Naive thymus-derived CD8-positive, alpha-beta T cell (primary cell): ENCODE data around the gene ZP3. TPM values are rescaled to one million over a fixed set of nuclear protein-coding genes. Genes with fewer than 3 reads are reported as not detected.
"Not testable (repeated sequence)": the region's sequence is repeated elsewhere in the genome, so short reads cannot be mapped to it uniquely, and the experiment has no call there.

ENCODE experiments used
- ATAC-seq, 2 donors: fragments of 150-1000 bp; cut with Tn5 transposase in 1 of 2; sonication (Bioruptor Pico), chemical (Tn5 transposase) in 1 of 2; 1 replicate in 1 of 2; 2 replicates in 1 of 2; pipeline ENCODE4 v1.10.0; 2021; ENCODE audit warnings: mild to moderate bottlenecking in 2 of 2, moderate library complexity in 2 of 2
- POLR2A ChIA-PET: fragments of 350-600 bp; sonication (Branson Sonifier 250); formaldehyde crosslinking; loops from one replicate; lab custom pipeline; 2021; ENCODE audit warnings: antibody characterized with exemption; lab: Charles Lee
- DNase-seq, 10 donors: peaks; one replicate each; pipeline versions ENCODE4 v3.0.0 to v3.0.0-alpha.2; 2020 to 2022
- H3K27ac Mint-ChIP-seq, 10 donors: one replicate each; pipeline ENCODE4 v1.8.0; 2020 to 2022; ENCODE audit warnings: mild to moderate bottlenecking in 10 of 10, mixed read lengths in 10 of 10, moderate library complexity in 4 of 10, inconsistent platforms in 1 of 10
- H3K27me3 Mint-ChIP-seq, 5 donors: one replicate each; pipeline ENCODE4 v1.8.0; 2021 to 2022; ENCODE audit warnings: mixed read lengths in 5 of 5
- H3K36me3 Mint-ChIP-seq, 3 donors: one replicate each; pipeline ENCODE4 v1.8.0; 2020 to 2022; ENCODE audit warnings: mixed read lengths in 3 of 3, mild to moderate bottlenecking in 2 of 3, inconsistent platforms in 1 of 3
- H3K4me1 Mint-ChIP-seq, 4 donors: one replicate each; pipeline ENCODE4 v1.8.0; 2021 to 2022; ENCODE audit warnings: mixed read lengths in 4 of 4
- H3K4me3 Mint-ChIP-seq, 10 donors: one replicate each; pipeline ENCODE4 v1.8.0; 2020 to 2022; ENCODE audit warnings: mild to moderate bottlenecking in 10 of 10, mixed read lengths in 10 of 10, moderate library complexity in 6 of 10, inconsistent platforms in 1 of 10
- H3K9me3 Mint-ChIP-seq, 9 donors: one replicate each; pipeline ENCODE4 v1.8.0; 2020 to 2022; ENCODE audit warnings: mixed read lengths in 9 of 9, mild to moderate bottlenecking in 3 of 9, inconsistent platforms in 1 of 9, moderate library complexity in 1 of 9
- polyA plus RNA-seq, 3 donors: library from polyadenylated mRNA; unstranded; fragments of 300-500 nt; fragmentation: Illumina TruSeq; gene quantifications; one replicate each; pipeline ENCODE4 v1.2.3, GENCODE V29; 2021
- total RNA-seq, 8 experiments: library from RNA in 2 of 8; stranded (reverse) in 2 of 8; gene quantifications; one replicate each; pipeline ENCODE4 v1.2.3 and lab custom pipeline; 2021 to 2026

The ZP3 gene
- total and polyA plus RNA-seq, 5 experiments from 2014 or later: 2.3 to 12.4 (median 5.7) TPM

GRCh38 chr7:76394957-76395356, 29.8 kb upstream of the ZP3 start:
- Mint-ChIP-seq H3K36me3 (no peaks in the 10 kb centered on the region), H3K9me3 (no peaks in the 10 kb centered on the region), H3K27ac (peak overlapping the region in 3 of 10 donors; percentile 34 to 69 (median 60)), H3K27me3 (no peaks in the 10 kb centered on the region), H3K4me3 (peak overlapping the region in 4 of 10 donors; percentile 19 to 56 (median 46)), H3K4me1 (peaks cover 4 to 31% (median 24%) of the 10 kb centered on the region in 4 donors)
- POLR2A ChIA-PET: interaction anchor here (0.7 kb wide), 1 partner anchor 91 kb away, joined by 3 read pairs; no protein-coding TSS in a partner anchor
- no peak for DNase-seq
- no peak for ATAC-seq

DNA sequence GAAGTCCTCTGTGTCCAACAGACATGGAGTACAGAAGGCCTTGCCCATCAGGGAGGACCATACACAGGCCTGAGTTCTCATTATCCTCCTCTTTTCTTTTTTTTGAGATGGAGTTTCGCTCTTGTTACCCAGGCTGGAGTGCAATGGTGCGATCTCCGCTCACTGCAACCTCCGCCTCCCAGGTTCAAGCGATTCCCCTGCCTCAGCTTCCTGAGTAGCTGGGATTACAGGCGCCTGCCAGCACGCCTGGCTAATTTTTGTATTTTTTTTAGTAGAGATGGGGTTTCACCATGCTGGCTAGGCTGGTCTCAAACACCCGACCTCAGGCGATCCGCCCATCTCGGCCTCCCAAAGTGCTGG, 29.2 kb upstream of the ZP3 start:
- peak overlapping the region in 2 of 10 donors; percentile 39 to 53 for H3K4me3 Mint-ChIP-seq
- not testable (repeated sequence) for DNase-seq, H3K27me3 Mint-ChIP-seq, H3K9me3 Mint-ChIP-seq, H3K36me3 Mint-ChIP-seq, ATAC-seq
- peaks cover 4 to 31% (median 24%) of the 10 kb centered on the region in 4 donors for H3K4me1 Mint-ChIP-seq
- H3K27ac Mint-ChIP-seq: peak overlapping the region in 1 of 10 donors; percentile 34
- POLR2A ChIA-PET: interaction anchor here (0.5 kb wide), 1 partner anchor 15 kb away, joined by 4 read pairs; no protein-coding TSS in a partner anchor

GRCh38 chr7:76395965-76396726, 28.6 kb upstream of the ZP3 start:
- peaks cover 5 to 33% (median 27%) of the 10 kb centered on the region in 4 donors for H3K4me1 Mint-ChIP-seq
- no peak for DNase-seq
- H3K9me3 Mint-ChIP-seq: no peaks in the 10 kb centered on the region
- POLR2A ChIA-PET: interaction anchor here (0.5 kb wide), 1 partner anchor 14 kb away, joined by 4 read pairs; no protein-coding TSS in a partner anchor
- H3K27me3 Mint-ChIP-seq: no peaks in the 10 kb centered on the region
- peak overlapping the region in 5 of 10 donors; percentile 25 to 92 (median 72) for H3K4me3 Mint-ChIP-seq
- no peaks in the 10 kb centered on the region for H3K36me3 Mint-ChIP-seq
- H3K27ac Mint-ChIP-seq: peak overlapping the region in 2 of 10 donors; percentile 15 to 52
- ATAC-seq: no peak

- POLR2A ChIA-PET: no interaction called here
- Mint-ChIP-seq H3K4me1 (peaks cover 7 to 35% (median 28%) of the 10 kb centered on the region in 4 donors), H3K9me3 (no peaks in the 10 kb centered on the region), H3K36me3 (no peaks in the 10 kb centered on the region), H3K4me3 (peak overlapping the region; percentile 70 to 92 (median 80)), H3K27ac (peak overlapping the region in 6 of 10 donors; percentile 15 to 86 (median 54)), H3K27me3 (no peaks in the 10 kb centered on the region)
- ATAC-seq: no peak
- no peak for DNase-seq
Observed at GRCh38 chr7:76396864-76397263, 27.9 kb upstream of the ZP3 start.

DNA sequence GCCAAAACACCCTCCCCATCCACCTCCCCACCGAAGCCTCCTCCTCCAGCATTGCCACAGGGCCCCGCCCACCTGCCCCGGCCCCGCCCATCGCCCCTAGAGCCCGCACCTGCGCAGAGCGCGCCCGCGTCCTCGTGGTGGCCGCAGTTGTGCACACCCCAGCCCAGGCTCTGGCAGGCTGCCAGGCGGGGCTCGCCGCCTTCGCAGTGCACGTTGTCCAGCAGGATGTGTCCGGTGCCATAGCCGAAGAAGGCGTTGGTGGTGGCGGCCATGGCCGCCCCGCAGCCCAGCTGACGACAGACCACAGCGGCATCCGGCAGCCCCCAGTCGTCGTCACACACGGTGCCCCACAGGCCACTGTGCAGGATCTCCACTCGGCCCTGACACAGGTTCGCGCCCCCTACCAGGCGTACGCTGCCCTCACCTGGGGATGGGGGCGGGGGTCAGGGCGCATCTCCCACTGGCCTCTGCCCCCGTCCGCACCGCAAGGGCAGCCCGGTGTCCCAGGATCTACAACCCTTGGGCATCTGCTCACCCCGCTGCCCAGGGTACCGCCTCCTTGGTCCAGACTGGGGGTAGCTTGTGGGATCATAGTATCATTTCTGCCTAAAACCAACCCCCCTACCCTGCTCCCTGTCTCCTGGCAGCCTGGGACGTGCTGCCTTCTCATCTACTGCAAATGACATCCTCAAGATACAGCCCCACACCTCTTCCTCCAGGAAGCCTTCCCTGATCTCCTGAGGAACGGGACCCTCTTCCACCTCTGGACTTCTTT, 27.2 kb upstream of the ZP3 start:
- ATAC-seq (peak; percentile 60 to 65), DNase-seq (peak; percentile 62 to 90 (median 76))
- Mint-ChIP-seq H3K4me3 (peak overlapping the region; percentile 71 to 92 (median 85)), H3K9me3 (no peaks in the 10 kb centered on the region), H3K27ac (peak overlapping the region; percentile 45 to 94 (median 68)), H3K27me3 (no peaks in the 10 kb centered on the region), H3K4me1 (peaks cover 7 to 31% (median 26%) of the 10 kb centered on the region in 4 donors), H3K36me3 (no peaks in the 10 kb centered on the region)
- POLR2A ChIA-PET: interaction anchor here (0.7 kb wide), 1 partner anchor 32 kb away, joined by 4 read pairs; no protein-coding TSS in a partner anchor

DNA sequence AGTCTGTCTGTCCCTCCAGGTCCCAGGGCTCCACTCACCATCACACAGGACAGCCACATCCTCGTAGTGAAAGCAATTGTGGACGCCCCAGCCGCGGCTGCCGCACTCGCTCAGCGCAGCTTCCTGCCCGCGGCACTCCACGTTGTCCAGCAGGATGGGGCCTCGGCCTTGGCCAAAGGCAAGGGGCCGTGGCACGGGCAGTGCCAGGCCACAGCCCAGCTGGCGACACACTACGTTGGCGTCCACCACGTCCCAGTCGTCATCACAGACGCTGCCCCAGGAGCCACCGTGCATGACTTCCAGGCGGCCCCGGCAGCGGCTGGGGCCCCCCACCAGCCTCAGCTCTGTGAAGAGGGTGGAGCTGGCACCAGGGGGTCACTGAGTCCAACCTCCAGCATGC, 24.5 kb upstream of the ZP3 start:
- Mint-ChIP-seq H3K9me3 (no peaks in the 10 kb centered on the region), H3K27ac (no peak overlapping the region), H3K4me3 (no peak overlapping the region), H3K36me3 (no peaks in the 10 kb centered on the region), H3K27me3 (no peaks in the 10 kb centered on the region), H3K4me1 (peaks cover 7 to 33% (median 24%) of the 10 kb centered on the region in 4 donors)
- POLR2A ChIA-PET: no interaction called here
- DNase-seq: no peak
- no peak for ATAC-seq

- peak in 1 of 10 donors; percentile 15 for DNase-seq
- H3K4me3 Mint-ChIP-seq, ATAC-seq, H3K27me3 Mint-ChIP-seq, POLR2A ChIA-PET, H3K36me3 Mint-ChIP-seq, H3K27ac Mint-ChIP-seq, H3K9me3 Mint-ChIP-seq: not testable (repeated sequence)
- peaks cover 5 to 19% (median 12%) of the 10 kb centered on the region in 4 donors for H3K4me1 Mint-ChIP-seq
Observed at GRCh38 chr7:76403097-76403496, 21.7 kb upstream of the ZP3 start.

DNA sequence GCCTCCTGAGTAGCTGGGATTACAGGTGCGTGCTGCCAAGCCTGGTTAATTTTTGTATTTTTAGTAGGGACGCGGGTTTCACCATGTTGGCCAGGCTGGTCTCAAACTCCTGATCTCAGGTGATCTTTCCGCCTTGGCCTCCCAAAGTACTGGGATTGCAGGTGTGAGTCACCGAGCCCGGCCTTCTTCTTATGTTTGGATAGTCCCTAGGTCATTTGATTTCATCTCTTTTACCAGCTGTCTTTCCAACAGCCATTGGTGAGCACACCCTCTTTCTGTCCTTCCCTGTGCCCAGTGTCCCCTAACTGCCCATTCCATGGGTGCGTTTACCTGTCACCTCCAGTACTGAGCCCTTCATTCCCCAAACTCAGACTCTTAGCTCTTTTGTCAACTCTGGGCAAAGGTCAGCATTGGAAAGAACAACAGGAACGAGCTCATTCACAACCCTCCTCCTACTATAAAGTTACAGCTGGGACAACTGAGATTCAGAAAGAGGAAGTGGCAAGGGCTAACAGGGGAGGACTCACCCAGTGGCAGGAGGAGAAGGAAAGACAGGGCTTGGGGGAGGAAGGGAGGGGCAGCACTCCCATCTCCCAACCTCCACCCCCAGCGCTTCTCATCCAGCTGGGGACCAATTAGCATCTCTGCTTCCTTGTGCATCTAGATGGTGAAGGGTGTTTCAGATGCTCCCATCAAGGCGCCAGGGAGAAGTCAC, 20.8 kb upstream of the ZP3 start:
- H3K9me3 Mint-ChIP-seq: no peaks in the 10 kb centered on the region
- DNase-seq (no peak), ATAC-seq (no peak)
- no peaks in the 10 kb centered on the region for H3K27me3 Mint-ChIP-seq
- POLR2A ChIA-PET: no interaction called here
- peak overlapping the region in 3 of 10 donors; percentile 8 to 40 (median 16) for H3K27ac Mint-ChIP-seq
- H3K4me3 Mint-ChIP-seq: peak overlapping the region in 1 of 10 donors; percentile 19
- H3K36me3 Mint-ChIP-seq: peaks cover 0 to 2% (median 0%) of the 10 kb centered on the region in 3 donors
- H3K4me1 Mint-ChIP-seq: peaks cover 6 to 13% (median 10%) of the 10 kb centered on the region in 4 donors

DNA sequence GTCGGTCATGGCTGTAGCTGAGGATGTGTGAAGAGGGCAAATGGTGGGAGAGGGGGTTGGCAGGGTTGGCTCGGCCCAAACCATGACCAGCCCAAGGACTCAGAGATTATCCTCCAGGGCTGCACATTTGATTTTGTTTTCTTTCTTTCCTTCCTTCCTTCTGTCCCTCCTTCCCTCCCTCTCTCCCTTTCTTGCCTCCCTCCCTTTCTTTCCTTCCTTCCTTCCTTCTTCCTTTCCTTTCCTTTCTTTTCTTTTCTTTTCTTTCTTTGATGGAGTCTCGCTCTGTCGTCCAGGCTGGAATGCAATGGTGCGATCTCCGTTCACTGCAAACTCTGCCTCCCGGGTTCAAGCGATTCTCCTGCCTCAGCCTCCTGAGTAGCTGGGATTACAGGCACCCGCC, 19.0 kb upstream of the ZP3 start:
- no peak for ATAC-seq
- H3K4me1 Mint-ChIP-seq: peaks cover 6 to 12% (median 8%) of the 10 kb centered on the region in 4 donors
- H3K27me3 Mint-ChIP-seq: no peaks in the 10 kb centered on the region
- H3K4me3 Mint-ChIP-seq: no peak overlapping the region
- DNase-seq: no peak
- no peaks in the 10 kb centered on the region for H3K9me3 Mint-ChIP-seq
- POLR2A ChIA-PET: no interaction called here
- H3K36me3 Mint-ChIP-seq: peaks cover 0 to 2% (median 0%) of the 10 kb centered on the region in 3 donors
- H3K27ac Mint-ChIP-seq: peak overlapping the region in 1 of 10 donors; percentile 44

DNA sequence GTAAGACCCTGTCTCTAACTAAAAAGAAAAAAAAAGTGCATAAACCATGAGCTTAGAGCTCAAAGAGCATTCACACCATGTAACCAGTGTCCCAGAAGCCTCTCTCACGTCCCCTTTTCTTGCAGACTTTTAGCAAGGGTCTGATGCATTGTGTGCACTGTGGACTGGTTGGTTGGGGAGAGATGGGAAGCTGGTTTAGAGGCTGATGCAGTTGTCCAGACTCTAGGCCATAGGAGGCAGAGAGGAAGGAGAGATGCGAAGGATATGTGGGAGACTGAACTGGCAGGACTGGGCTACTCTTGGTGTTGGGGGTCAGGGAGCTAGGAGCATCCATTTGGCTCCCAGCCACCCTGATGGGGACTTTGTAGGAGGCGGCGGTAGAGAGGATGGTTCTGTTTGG, 17.0 kb upstream of the ZP3 start:
- Mint-ChIP-seq H3K27me3 (no peaks in the 10 kb centered on the region), H3K9me3 (no peaks in the 10 kb centered on the region), H3K27ac (peak overlapping the region in 2 of 10 donors; percentile 1 to 54), H3K4me3 (no peak overlapping the region), H3K4me1 (peaks cover 4 to 6% (median 6%) of the 10 kb centered on the region in 4 donors), H3K36me3 (peaks cover 0 to 4% (median 0%) of the 10 kb centered on the region in 3 donors)
- ATAC-seq (no peak), DNase-seq (no peak)
- POLR2A ChIA-PET: interaction anchor here (0.6 kb wide), 1 partner anchor 172 kb away, joined by 4 read pairs; no protein-coding TSS in a partner anchor

DNA sequence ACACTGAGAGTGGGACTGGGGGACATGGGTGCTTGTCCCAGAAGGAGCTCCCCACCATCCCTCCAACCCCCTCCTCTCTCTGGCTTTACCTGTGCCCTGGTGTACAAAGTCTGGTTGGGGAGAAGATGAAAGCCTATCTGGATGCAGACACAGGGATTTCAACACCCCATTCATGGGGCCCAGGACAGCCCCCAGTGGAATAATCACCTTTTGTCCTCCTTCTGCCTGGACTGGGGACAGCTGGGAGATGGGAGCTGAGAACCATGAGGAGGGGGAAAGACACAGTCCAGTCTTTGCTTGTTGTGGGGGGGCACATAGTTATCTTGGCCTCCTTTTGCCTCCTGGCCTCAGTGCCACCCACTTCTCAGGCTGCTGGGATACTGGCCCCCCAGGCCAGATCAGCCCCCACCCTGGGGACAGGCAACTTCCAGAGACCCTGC, 16.6 kb upstream of the ZP3 start:
- POLR2A ChIA-PET: interaction anchor here (0.6 kb wide), 1 partner anchor 172 kb away, joined by 4 read pairs; no protein-coding TSS in a partner anchor
- no peak for ATAC-seq
- Mint-ChIP-seq H3K9me3 (no peaks in the 10 kb centered on the region), H3K4me1 (peaks cover 4 to 6% (median 6%) of the 10 kb centered on the region in 4 donors), H3K36me3 (peaks cover 0 to 4% (median 0%) of the 10 kb centered on the region in 3 donors), H3K4me3 (no peak overlapping the region), H3K27ac (peak overlapping the region in 1 of 10 donors; percentile 63), H3K27me3 (no peaks in the 10 kb centered on the region)
- DNase-seq: peak in 1 of 10 donors; percentile 11

DNA sequence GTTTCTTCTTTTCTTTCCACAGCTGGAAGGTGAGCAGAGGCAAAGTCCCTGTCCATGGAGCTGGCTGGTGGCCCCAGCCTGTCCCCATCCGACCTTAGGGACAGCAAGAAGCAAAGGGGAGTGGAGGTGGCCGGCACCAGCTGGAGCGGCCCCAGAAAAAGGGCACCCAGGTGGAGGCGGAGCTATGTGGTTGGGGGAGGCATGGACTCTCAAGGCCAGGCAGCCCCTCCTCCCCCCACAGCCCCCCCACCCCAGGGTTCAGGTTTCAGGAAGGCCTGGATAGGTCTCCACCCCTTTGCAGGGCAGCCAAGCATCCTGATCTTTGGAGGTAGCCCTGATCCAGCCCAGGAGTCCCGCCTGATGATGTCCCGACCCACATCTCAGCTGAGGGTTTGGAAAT, 15.2 kb upstream of the ZP3 start, which contains the start of gene SSC4D:
Gene SSC4D, minus strand, starts transcription at position 161 of the 400 bp plus-strand sequence. CDS start 5,258 bp downstream, outside the sequence.
- peak in 1 of 10 donors; percentile 48 for DNase-seq
- no peaks in the 10 kb centered on the region for H3K27me3 Mint-ChIP-seq
- H3K4me1 Mint-ChIP-seq: peaks cover 0 to 6% (median 0%) of the 10 kb centered on the region in 4 donors
- H3K27ac Mint-ChIP-seq: peak within 1 kb of the TSS in 4 of 10 donors; percentile 6 to 72 (median 37)
- no peak for ATAC-seq
- POLR2A ChIA-PET: no interaction called here
- no peak within 1 kb of the TSS for H3K4me3 Mint-ChIP-seq
- H3K9me3 Mint-ChIP-seq: no peaks in the 10 kb centered on the region
- peaks cover 0 to 4% (median 0%) of the 10 kb centered on the region in 3 donors for H3K36me3 Mint-ChIP-seq
